Central memory CD4-positive, alpha-beta T cell (primary cell): ENCODE results near the gene RAD51B.

ENCODE experiments used
- DNase-seq: peaks from one replicate; pipeline ENCODE4 v3.0.0; 2022

Gene RAD51B

GRCh38 chr14:68589447-68590200, 770.0 kb downstream of the RAD51B start:
- DNase-seq: no peak

GRCh38 chr14:68590201-68590522, 770.6 kb downstream of the RAD51B start:
- DNase-seq: no peak

- no peak for DNase-seq
These were observed 772.2 kb downstream of the RAD51B start for GRCh38 chr14:68591786-68592185.

DNA sequence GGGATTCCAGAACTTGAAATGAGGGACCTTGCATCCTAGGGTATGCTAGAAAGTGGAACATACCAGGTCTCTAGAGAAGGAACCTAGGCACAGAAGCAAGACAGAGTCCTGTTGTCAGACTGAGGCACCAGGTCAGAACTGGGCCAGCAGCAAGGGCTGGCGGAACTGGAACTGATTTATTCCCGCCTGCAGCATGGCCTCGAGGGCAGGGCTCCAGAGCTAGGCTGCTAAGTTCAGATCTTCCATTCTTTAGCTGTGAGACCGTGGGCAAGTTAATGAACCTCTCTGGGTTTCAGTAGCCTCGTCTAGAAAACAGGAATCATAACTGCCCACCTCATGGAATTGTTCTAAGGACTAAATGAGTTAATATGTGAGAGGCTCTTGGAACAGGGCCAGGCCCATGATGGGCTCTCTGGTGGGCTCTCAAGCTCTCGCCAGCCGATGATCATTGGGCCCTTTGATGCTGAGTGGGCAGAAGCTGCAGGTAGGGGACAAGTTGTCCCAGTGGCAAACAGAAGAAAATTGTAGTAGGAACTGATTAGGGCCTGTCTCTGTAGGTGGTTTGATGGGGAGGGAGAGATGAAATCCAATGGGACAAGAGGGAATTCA, 773.5 kb downstream of the RAD51B start:
- DNase-seq: no peak

GRCh38 chr14:68593806-68594536, 774.4 kb downstream of the RAD51B start:
- no peak for DNase-seq

- no peak for DNase-seq
These were observed 775.3 kb downstream of the RAD51B start for GRCh38 chr14:68594737-68595380.

GRCh38 chr14:68596211-68596610, 776.6 kb downstream of the RAD51B start:
- DNase-seq: no peak

DNA sequence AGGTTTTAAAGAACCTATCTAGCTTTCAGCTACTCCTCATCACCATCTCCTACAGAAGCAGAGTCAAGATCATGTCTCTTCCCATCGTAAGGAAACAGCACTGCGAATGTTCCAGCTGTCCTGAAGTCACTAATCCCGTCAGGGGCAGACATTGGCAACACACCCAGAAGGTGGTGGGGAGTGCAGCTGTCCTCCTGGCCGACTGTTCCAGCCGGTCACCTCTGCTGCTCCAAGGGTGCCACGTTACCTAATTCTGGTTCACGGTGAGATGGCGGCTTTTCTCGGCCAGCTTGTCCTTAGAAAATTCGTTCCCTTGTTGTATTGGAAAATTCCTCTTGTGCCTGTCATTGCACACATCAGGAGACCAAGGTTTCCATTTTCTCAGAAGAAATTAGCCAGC, 777.1 kb downstream of the RAD51B start:
- no peak for DNase-seq

DNA sequence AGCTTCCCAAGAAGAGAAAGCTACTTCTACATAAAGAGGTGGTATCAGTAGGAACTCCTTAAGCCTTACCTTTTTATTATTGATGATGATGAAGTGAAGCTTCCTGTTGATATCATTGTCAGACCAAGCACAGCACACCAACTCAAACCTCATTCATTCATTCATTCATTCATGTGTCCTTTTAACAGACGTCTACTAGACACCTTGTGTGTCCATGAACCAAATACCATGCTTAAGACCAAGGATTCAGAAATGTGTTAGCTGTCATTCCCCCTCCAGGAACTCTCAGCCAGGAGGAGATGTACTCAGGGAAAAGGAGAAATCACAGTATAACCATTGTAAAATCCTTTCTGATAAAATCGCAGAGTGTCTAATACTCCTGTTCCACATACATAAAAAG, 778.5 kb downstream of the RAD51B start:
- no peak for DNase-seq

DNA sequence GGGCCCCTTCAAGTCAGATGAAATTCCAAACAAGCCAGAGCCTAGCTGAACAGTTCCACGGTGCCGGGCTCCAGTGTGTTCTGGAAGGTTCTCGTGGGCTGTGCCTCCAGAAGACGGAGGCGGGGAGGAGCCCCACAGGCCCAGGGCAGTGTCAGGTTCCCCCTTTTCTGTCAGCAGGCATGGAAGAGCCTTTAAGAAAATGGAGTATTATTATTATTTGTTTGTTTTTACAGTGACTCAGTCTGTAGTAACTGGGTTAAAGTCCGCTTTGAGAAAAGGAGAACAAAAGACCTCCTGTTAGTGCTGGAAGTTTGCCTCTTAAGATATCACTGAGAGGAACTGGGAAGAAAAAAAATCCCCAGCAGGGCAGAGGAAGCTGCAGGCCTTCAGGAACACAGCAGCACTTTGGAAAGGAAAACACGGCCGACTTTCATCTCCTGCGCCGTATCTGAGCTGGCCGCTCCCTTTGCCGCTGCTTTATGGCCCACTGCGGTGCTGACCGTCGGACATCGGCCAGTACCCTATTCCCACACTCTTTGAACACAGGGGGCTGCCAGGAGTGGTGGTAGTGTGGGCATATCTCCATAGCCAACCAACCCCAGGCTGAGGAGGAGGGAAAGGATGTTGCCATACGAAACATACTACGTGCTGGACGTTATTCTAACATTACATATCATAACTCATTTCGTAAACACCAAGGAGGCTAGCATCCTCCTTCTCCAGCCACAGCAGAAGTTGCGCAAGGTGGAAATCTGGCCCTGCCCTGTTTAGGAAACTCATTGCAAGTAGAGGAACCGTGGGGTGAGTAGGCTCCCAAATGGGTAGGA, 779.3 kb downstream of the RAD51B start:
- no peak for DNase-seq

GRCh38 chr14:68599896-68600610, 780.5 kb downstream of the RAD51B start:
- no peak for DNase-seq

GRCh38 chr14:68602507-68602906, 782.9 kb downstream of the RAD51B start:
- DNase-seq: no peak

DNA sequence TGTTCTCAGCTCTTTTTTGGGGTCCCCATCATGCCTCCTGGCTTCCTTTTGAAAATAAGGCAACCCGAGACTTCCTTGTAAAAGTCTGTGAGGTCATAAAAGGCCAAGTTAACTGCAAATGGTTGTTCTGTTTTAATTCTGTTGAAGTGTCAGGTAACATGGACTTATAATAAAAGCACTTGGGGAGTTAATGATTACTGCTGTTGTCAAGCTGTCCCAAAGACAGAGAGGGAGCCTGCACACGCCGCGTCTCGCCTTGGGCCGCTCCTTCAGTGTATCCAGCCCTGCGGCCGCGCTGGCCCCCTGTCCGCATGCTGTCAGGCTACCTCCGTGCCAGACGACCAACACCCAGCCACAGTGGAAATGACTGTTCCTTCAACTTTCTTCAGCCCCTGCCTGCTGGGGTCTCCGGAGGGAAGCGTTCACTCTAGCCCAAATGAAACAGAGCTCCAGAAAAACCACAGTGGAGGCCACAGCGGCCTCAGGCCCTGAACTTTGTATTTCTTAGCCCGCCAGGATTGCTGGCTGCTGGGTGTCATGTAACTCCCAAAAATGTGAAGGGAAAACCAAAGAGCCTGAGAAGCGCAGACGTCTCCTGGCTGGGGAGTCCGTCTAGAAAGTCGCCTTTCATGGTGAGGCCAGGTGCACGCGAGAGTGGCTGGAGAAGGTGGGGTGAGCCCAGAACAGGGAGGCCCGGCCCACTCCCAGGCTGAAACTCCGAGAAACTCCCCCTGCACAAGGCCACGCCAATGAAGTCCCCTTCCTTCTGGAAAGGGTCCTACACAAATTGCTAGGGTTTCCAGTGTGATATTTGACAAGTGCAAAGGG, 784.2 kb downstream of the RAD51B start:
- DNase-seq: no peak

DNA sequence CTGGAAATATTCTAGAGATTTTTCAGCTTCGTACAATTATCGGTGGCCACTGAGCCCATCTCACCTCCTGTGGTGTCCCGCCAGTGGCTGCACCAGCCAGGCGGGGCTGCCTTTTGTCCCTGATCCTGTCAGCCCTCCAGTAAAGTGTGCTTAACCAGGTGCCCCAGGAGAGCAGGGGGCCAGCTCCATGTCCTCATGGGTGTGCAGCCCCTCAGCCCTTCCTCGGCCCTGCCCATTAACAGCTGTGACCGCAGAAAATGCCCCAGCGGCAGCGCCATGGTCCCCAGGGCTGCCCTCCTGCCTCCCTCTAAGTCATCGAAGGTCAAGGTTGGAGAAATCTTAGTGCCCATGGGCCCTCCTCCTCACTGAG, 784.8 kb downstream of the RAD51B start:
- DNase-seq: no peak

GRCh38 chr14:68604822-68605221, 785.2 kb downstream of the RAD51B start:
- DNase-seq: no peak

DNA sequence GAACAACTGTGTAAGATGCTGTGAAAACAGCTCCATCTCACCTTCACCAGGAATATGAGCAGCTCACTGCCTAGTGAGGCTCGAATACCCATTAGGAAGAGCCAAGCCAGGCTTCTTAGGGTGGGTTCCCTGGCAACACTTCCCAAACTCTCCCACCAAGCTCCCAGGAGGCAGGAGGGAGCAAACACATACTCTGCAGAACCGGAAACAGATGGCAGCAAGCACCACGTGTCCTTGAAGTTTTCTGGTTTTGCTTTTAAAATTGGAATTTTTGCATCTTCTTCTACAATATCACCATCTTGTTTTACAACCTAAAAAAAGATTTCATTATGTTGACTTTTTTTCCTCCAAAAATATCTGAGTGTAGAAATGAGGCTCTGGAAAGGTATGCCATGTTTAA, 786.6 kb downstream of the RAD51B start:
- DNase-seq: no peak

- DNase-seq: no peak
These were observed 787.1 kb downstream of the RAD51B start for GRCh38 chr14:68606644-68607043.

DNA sequence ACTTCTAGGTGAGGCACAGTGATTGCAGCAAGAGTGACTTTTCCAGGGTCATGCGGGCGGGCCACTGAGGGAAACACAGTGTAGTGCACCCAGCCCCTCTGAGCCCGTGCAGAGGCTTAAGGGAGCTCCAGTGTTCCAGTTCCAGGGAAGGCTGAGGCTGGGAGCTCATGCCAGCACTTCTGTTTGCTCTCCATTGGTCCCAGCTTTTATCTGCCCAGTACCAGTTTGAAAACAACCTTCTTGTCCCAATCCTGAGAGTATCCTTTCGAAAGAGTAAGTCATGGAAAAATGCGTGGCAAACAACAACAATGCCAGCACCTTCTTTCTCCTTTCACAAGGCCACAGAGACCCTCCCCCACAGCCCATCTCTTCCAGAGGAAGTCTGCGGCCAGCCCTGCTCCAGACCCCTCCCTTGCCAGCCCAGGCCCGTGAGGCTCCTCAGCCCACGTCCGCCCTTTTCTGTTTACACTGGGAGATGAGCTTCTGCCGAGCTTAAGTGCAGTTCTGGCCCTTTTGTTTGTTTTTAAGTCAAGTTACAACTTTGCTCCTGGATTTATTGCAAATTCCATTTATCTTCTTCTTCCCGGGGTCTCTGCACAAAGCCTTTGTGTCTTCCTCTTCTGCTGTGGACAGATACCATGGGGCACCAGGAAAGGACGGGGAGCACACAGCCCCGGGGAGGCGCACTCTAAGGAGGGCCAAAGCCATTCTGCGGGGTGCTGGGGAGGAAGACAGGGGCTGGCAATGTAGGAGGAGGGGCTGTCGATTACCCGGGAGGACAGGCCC, 787.7 kb downstream of the RAD51B start:
- no peak for DNase-seq

DNA sequence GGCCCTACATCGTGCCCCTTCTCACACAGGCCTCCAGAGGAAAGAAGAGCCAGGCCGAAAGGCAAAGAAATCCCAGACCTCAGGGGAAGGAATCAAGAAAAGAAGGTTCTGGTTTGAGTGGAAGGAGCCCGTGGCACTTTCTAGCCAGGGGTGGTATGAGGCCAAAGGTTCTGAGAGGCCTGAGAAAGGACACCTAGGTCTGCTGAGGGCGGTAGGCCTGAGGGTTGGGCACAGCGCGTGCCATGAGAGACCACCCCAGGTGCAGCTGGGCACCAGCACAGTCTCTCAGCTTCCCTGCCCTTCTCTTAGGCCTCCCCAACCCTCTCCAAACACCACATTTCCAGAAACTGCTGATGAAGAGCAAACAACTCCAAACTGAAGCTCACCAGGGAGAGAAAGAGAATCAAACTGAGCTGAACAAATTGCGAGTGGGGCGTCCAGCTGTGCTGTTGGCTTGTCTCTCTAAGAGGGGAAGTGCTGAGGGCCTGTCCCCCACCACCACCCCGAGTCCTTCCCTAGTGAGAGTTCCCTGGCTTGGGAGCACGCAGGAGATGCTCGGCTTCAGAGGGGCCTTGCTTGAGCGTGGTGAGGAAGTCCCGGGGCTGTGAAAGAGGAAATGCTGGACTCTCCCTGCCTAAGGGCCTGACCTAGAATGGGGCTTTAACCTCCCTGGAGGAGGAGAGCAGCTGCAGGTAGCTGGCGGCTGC, 788.4 kb downstream of the RAD51B start:
- DNase-seq: no peak

GRCh38 chr14:68608574-68608962, 789.0 kb downstream of the RAD51B start:
- no peak for DNase-seq
